MM.1S (cell line): ENCODE results near the gene BMF.
"Not testable (repeated sequence)": the region's sequence is repeated elsewhere in the genome, so short reads cannot be mapped to it uniquely, and the experiment has no call there.

ENCODE experiments used
- CTCF ChIP-seq: fragments of 300-600 bp; sonication (generic); IDR thresholded peaks from 2 replicates; pipeline ENCODE4 v1.5.1; 2016; ENCODE audit warnings: antibody characterized with exemption, low read length, mixed read lengths
- EZH2 ChIP-seq: fragments of 300-600 bp; sonication (generic); optimal IDR thresholded peaks from 2 replicates; pipeline ENCODE3; 2017; ENCODE audit warnings: low read depth, mild to moderate bottlenecking, antibody characterized with exemption, low read length, mixed read lengths
- EZH2phosphoT487 ChIP-seq: fragments of 300-600 bp; sonication (generic); IDR thresholded peaks from 2 replicates; pipeline ENCODE4 v1.6.1; 2018; ENCODE audit warnings: antibody characterized with exemption, low read length

GRCh38 chr15:40124333-40124732 is 15.7 kb upstream of the BMF start:
- TF ChIP-seq EZH2, CTCF, EZH2phosphoT487: not testable (repeated sequence)
